ENCODE data around the gene CADM3.

The CADM3 gene

GRCh38 chr1:159208175-159208825 lies 36.9 kb downstream of the CADM3 start:
- DNase-seq (ENCODE audit: low spot score): no peak
- ChIA-PET POLR2A (ENCODE audit: low non-redundant PET) (no interaction called here), CTCF (interaction anchor here (0.8 kb wide), 1 partner anchor 75 kb away, joined by 3 read pairs; no protein-coding TSS in a partner anchor)
- TF ChIP-seq CTCF (conservative IDR thresholded peaks at IDR 0.05; ENCODE audit: low read depth): no peak
- no peak overlapping the region for H3K27ac ChIP-seq

- POLR2A ChIA-PET (ENCODE audit: low non-redundant PET): no interaction called here
- TF ChIP-seq CTCF (conservative IDR thresholded peaks at IDR 0.05; ENCODE audit: low read depth): no peak
- H3K27ac ChIP-seq: no peak overlapping the region
Measured at GRCh38 chr1:159209061-159209460, 37.6 kb downstream of the CADM3 start.

GRCh38 chr1:159211331-159212136 lies 40.1 kb downstream of the CADM3 start:
- peak; percentile 42 for DNase-seq (ENCODE audit: low spot score)
- H3K27ac ChIP-seq: no peak overlapping the region
- POLR2A ChIA-PET (ENCODE audit: low non-redundant PET): no interaction called here
- peak; percentile 87 for TF ChIP-seq CTCF (conservative IDR thresholded peaks at IDR 0.05; ENCODE audit: low read depth)
- CTCF ChIA-PET: interaction anchor here (0.6 to 2.1 kb wide), 12 partner anchors 9 to 1408 kb away, joined by 3 to 11 read pairs (median 3); no protein-coding TSS in a partner anchor

More at GRCh38 chr1:159209061-159209460, 37.6 kb downstream of the CADM3 start:
- no peak for DNase-seq (ENCODE audit: low spot score)
- CTCF ChIA-PET: no interaction called here

- no peak overlapping the region for H3K27ac ChIP-seq
- ChIA-PET CTCF (interaction anchor here (2.1 kb wide), 1 partner anchor 51 kb away, joined by 11 read pairs; no protein-coding TSS in a partner anchor), POLR2A (ENCODE audit: low non-redundant PET) (no interaction called here)
- TF ChIP-seq CTCF (conservative IDR thresholded peaks at IDR 0.05; ENCODE audit: low read depth): no peak
- DNase-seq (ENCODE audit: low spot score): no peak
Measured at GRCh38 chr1:159212596-159212995, 41.2 kb downstream of the CADM3 start.

GRCh38 chr1:159214149-159214760 lies 42.8 kb downstream of the CADM3 start:
- DNase-seq (ENCODE audit: low spot score): peak; percentile 62
- CTCF ChIA-PET: interaction anchor here (0.5 to 2.1 kb wide), 14 partner anchors 11 to 1016 kb away, joined by 3 to 16 read pairs (median 3); no protein-coding TSS in a partner anchor
- POLR2A ChIA-PET (ENCODE audit: low non-redundant PET): no interaction called here
- TF ChIP-seq CTCF (conservative IDR thresholded peaks at IDR 0.05; ENCODE audit: low read depth): peak; percentile 93
- no peak overlapping the region for H3K27ac ChIP-seq
